Measurements from ENCODE around the gene SLC7A14.

The SLC7A14 gene

DNA sequence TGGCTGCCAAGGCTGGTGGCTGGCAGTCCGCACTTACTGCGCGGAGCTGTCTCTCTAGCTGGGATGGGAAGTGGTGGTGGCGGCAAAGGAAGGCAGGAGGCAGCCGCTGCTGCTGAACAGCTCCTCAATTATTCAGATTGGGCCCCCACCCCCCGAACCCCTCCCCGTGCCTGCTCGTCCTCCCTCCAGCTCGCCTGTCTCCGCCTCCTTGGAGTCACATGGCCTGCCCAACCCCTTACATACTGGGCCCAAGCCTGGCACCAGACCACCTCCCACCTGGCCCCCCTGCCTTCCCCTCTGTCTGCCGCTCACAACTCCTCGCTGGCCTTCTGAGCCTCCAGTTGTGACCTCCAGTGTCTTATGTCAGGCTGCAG, at the start of gene SLC7A14:
TSS of gene SLC7A14 (minus strand) at position 139 of the 374 bp plus-strand sequence. CDS start 59,139 bp downstream, outside the sequence.
- H3K4me3 ChIP-seq (ENCODE audit: low read depth, low read length): peak within 1 kb of the TSS; percentile 40

DNA sequence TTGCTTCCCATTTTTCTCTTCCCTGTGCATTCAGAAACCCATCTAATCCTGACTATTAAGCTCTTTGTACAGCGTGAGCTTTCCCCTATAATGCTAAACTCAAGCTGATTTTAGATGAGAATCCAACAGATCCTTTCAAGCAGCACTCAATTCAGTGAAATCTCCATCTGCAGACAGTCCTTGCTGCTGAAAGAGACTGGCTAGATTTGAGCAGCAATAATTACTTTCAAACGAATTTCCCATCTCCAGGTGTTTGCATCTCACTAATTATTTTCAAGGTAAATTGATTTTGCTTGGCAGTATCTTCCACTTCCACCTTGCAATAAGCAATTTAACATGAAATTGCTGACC, 49.5 kb upstream of the SLC7A14 start:
- H3K4me3 ChIP-seq (ENCODE audit: low read depth, low read length): no peak overlapping the region

DNA sequence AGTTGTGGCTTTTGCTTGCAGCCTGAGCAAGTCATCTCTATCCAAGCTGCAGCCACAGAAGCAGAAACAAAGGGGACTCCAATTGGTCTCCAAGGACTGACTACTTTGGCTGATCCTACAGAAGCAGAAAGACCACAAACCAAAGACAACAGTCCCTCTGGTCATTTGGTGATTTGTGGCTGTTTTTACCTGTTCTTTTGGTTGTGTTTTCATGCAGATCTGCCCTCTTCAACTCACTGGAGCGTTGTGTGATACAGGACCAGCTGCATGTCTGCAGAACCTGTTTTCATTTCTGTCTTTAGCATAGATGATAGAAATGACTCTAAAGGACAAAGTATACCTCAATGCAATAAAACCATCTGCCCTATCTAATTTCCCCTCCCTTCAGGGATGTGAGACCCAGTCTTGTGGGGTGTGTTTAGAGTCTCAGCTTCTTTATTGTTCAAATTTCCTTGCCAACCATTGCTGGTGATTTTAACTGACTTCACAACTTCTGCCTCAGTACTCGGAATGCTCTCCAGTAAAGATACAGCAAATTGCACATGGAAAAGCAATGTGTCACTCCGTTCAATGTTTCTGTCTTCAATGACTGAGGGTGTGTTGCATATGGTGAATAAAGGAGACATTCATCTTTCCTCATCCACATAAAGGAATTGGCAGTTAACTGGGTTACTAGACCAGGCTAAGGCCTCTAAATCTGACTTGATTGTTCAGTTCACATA, 48.9 kb upstream of the SLC7A14 start:
- no peak overlapping the region for H3K4me3 ChIP-seq (ENCODE audit: low read depth, low read length)

DNA sequence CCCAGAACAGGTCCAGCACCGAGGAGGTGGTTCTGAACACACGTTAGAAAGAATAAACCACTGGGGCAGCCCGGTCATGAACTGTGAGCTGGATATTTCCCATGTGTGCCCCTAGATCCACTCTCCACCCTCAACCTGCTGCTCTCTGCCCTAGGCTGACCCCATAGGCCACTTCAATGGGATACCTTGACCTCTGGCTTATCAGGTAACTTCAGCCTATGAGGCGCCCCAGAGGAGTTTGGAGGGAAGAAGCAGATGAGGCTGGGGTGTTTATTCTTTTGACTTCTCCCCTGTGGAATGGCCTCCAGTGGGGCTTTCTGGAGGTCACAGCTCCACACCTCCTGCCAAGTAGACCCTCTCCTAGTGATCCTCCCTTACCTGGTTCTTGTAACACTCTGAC, 47.7 kb upstream of the SLC7A14 start:
- no peak overlapping the region for H3K4me3 ChIP-seq (ENCODE audit: low read depth, low read length)

DNA sequence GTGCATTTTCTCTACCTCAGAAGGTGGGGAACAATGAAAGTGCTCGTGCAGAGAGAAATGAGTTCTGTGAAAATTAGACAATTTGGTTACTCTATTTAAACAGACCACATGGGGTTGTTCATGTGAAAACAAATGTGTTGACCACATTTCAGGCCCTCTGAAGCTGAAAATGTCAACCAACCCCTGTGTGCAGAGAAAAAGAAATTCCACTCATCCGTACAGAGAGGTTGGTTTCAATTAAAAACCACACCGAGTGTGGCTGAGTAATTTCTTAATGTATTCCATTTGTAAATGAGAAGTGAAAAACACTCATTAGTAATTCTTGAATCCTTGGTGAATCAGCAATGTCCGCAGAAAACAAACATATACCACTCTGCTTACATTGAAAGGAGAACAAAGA, 46.9 kb upstream of the SLC7A14 start:
- no peak overlapping the region for H3K4me3 ChIP-seq (ENCODE audit: low read depth, low read length)

DNA sequence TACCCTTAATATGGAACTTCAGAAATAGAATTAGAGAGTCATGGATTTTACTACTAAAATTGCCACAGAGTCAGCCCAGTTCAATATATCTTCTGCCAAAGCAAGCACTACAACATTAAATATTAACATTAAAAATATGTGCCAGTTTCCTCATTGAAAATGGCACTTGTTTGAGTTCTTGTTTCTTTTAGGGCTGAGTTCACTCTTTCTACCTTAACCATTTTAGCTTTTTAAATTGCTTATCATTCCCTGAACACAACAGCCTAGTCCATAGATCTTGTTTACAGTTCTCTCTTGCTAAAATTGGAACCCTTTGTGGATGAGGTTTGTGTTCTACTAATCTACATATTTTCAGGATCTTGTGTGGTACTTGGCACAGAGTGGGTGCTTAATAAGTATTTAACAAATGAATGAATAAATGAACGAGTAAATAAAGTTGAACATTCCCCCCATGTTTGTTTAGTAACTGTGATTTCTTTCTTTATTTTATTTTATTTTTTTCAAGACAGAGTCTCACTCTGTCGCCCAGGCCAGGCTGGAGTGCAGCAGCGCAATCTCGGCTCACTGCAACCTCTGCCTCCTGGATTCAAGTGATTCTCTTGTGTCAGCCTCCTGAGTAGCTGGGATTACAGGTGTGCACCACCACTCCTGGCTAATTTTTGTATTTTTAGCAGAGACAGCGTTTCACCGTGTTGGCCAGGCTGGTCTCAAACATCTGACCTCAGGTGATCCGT, 46.0 kb upstream of the SLC7A14 start:
- no peak overlapping the region for H3K4me3 ChIP-seq (ENCODE audit: low read depth, low read length)

DNA sequence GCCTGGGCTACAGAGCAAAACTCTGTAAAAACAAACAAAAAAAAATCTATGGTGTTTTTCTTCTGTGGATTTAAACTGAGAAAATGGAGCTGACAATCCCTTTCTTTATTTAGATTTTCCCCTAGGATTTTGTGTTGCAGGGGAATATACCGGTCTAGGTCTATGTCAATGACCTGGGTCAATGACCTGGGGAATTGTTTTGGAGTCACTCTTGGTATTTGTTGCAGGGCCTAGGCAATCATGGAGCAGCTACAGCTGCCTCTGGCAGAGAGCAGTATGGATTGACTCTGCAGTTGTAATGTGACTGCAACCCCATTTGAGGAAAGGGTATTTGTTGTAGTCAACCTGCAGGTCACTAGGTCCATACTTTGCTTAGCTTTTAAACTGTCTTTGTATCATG, 37.6 kb upstream of the SLC7A14 start:
- no peak overlapping the region for H3K4me3 ChIP-seq (ENCODE audit: low read depth, low read length)

DNA sequence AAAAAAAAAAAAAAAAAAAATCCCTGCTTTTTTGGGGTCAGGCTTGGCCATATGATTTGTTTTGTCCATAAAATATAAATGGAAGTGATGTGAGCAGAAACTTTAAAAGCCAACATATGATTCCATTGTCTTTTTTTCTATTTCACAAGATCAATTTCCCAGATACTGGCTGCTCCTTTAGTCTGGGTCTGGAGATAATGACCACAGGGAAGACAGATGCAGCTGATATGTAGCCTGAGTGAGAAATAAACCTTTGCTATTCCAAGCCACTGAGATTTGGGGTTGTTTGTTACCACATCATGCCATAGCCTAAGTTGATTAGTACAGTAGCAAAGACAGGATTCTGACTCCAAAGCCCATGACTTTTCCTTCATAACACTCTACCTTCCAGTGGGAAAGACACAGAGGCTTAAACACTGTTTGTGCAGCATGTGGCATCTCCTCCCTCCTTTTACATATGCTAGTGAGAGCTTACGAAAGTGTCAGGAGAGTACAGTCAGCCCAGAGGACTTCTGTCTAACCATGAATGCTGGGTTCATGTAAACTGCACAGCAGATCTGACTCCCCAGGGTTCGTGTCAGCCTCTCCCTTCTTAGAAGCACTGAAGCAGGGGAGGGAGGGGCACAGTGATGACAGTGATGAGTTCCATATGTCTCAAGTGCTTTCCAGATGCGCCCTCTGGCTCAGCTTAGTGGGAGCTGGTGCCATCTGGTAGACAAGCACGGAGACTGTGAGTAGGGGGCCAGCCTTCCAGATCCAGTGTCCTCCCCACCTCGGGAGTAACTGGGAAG, 36.7 kb upstream of the SLC7A14 start:
- H3K4me3 ChIP-seq (ENCODE audit: low read depth, low read length): no peak overlapping the region

DNA sequence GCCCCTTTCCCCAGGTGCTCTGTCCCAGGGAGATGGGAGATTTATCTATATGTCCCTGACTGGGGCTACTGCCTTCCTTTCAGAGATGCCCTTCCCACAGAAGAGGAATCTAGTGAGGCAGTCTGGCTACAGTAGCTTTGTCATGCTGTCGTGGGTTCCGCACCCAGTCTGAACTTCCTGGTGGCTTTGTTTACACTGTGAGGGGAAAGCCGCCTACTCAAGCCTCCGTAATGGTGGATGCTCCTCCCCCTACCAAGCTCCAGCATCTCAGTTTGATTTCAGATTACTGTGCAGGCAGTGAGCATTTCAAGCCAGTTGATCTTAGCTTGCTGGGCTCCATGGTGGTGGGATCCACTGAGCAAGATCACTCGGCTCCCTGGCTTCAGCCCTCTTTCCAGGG, 35.4 kb upstream of the SLC7A14 start:
- no peak overlapping the region for H3K4me3 ChIP-seq (ENCODE audit: low read depth, low read length)

DNA sequence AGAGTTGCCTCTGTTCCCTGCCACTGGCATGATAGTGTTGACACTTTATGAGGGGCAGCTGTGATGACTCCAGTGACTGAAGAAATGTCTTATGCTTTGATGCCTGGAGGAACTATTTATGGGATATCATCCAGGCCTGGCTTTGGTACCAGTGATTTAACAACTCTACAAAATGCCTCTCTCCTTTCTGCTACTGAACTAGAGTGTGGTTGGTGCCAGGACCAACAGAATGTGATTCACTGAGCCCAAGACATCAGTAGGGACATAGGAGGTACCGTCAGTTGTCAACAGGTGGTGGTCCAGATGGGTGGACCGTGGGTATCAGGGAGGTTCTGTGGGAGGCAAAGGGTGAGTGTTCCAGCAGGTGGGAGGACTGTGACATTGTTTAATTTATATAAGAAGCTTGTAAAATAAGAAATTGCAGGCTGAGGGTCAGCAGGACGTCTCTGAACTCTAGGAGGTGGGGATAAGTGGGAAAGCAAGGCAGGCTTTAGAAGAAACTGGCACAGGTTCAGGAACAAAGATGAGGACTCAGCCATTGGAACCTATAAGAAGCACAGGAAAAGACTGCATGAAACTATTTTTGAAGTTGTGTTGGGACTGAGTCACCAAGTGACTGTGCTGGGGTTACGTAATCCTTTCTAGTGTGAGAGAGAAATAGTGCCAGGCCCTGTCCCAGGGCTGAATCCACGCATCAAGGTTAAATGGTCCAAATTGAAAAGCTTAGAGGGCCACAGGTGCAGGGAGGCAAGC, 28.5 kb upstream of the SLC7A14 start:
- H3K4me3 ChIP-seq (ENCODE audit: low read depth, low read length): no peak overlapping the region

DNA sequence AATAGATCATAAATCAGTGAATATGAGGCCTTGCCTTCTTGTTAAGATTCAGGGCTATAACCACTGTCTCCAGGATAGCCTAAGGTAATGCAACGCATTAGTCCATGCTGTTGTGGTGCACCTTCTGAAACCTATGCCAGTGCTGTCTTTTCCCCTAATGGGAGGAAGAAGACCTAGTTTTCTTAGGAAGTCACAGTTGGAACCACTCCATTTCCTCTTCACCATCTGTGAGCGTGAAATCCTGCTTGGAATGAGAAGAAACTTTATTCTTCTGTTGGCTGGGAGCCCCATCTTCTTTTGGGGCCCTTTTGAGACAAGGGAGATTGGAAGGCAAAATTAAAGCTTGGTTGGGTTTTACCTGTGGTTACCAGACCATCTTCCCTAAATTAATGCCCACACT, 25.9 kb upstream of the SLC7A14 start:
- H3K4me3 ChIP-seq (ENCODE audit: low read depth, low read length): no peak overlapping the region

DNA sequence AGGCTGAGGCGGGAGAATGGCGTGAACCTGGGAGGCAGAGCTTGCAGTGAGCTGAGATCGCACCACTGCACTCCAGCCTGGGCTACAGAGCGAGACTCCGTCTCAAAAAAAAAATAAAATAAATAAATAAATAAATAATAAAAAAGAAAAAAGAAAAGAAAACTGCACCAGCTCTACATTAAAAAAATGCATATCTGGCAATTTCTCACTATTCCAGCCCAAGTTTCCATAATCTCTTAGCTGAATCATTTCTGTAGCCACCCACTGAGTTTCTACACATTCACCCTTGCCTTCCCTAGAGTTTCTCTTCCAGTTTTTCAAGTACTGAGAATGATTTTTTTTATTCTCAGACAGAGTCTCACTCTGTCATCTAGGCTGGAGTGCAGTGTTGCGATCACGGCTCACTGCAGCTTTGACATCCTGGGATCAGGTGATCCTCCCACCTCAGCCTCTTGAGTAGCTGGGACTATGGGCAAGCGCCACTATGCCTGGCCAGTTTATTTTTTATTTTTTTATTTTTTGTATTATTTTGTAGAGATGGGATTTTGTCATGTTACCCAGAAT, 24.5 kb upstream of the SLC7A14 start:
- no peak overlapping the region for H3K4me3 ChIP-seq (ENCODE audit: low read depth, low read length)

DNA sequence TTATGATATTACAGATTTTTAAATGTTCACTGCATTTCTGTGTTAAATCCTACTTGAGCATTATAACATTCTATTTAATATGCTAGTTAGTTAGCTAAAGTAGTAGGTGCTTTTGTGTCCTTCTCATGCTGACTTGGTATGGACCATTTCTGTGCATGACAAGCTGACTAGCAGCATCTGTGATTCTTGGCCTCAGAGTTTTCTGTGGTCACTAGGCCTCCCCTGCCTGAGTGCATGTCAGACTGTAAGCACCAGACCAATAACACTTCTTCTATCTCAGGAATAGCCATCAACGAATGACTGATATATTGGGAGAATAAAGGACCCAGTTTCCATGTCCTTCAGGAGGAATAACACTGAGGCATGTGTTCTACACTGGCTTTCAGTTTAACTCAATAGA, 22.6 kb upstream of the SLC7A14 start:
- no peak overlapping the region for H3K4me3 ChIP-seq (ENCODE audit: low read depth, low read length)

DNA sequence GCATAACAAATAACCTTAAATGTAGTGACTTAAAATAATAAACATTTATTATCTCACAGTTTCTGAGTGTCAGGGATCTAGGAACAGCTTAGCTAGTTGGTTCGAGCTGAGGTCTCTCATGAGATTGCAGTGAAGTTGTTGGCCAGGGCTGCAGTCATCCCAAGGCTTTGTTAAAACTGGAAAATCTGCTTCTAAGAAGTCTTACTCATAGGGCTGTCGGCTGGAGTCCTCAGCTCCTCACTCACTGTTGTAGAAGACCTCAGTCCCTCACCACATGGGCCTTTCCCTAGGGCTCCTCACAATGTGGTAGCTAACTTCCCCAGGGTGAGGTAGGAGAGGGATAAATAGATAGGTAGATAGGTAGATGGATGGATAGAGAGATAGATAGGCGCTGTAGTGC, 20.8 kb upstream of the SLC7A14 start:
- no peak overlapping the region for H3K4me3 ChIP-seq (ENCODE audit: low read depth, low read length)

DNA sequence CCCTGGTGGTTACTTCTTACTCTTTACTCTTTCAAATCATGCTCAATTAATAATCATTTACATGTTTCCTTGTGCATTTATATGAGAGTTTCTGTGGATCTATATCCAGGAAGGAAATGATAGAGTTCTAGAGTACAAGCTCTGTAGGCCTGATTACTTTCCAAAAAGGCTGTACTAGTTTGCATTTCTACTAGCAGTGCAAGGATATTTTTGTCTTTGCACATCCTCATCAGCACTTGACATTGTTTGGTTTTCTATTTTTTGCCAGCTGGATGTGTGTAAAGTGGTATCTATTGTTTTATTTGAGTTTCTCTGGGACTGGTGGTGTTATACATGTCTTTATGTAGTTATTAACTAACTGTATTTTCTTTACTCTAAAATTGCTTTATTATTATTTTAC, 19.6 kb upstream of the SLC7A14 start:
- H3K4me3 ChIP-seq (ENCODE audit: low read depth, low read length): no peak overlapping the region

DNA sequence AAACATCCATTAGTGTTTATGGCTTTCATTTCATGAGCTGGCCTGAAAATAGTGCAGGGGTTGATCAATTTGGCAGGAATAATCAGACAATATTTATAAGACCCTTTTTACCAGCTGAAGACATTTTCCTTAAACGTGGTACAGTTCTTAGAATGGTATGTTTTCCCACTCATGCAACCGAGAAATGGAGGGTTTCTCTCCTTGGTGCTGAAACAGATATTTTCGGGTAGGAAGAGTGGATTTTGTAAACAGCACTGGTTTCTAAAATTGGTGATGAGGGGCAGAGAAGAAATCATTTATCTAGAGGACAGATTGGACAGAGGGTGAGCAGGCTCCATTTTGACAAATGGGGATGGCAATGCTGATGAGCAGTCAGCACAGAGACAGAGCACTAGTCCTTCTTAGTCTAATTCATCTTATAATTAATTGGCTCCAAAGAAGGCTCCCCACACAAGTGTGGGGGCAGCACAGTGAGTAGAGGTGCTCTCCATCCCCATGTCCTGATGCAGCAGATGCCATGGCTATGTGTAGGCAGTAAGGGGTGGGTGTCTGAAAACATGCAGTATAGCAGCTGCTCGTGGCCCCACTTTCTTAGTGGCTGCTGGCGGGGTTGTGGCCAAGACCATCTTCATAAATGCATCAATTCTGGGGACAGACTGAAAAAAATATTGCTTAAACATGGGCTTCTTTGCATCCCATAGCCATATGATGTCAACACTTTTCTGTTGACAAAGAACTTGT, 18.1 kb upstream of the SLC7A14 start:
- H3K4me3 ChIP-seq (ENCODE audit: low read depth, low read length): no peak overlapping the region

DNA sequence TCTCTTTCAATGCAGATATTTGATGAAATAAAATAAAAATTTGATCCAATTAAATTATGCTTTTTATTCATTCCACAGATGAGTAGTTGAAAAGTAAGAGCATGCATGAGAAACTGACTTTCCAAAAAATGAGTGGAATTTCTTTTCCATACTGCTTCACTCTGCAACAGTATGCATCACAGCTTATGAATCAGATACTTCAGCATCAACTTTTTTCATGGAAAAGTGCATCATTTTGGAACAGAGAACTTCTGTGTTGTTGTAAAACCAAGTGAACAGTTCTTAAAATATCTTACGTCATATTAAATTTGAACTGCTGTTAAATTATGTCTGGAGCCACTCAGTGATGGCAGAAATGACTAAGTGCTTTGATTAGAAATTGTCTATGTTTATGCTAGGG, 16.7 kb upstream of the SLC7A14 start:
- H3K4me3 ChIP-seq (ENCODE audit: low read depth, low read length): no peak overlapping the region

DNA sequence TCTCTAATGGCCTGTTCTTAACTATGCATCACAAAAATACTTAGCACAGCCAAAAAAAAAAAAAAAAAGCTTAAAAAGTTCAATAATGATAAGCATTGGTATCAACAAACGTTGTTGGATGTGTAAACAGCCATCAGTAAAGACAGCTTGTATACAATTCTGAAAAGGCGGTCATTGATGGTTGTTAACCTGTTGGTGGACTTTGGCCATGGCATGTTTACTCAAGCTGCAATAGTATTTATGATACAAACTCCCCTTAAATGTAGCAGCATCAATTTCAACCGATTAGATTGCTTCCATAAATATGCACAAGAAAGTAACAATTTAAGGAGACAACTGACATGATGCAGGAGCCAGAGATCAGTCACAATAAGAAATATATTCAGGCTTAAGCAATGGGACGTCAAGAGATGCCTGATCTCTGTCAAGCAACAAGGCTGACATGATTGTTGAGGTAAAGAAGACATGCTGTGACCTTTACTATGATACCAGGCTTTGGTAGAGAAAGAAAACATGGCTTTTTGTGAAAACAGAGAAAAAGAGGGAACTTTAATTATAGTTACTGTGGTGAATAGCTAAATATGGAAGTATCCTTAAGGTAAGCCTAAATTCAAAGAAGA, 14.2 kb upstream of the SLC7A14 start:
- H3K4me3 ChIP-seq (ENCODE audit: low read depth, low read length): no peak overlapping the region

DNA sequence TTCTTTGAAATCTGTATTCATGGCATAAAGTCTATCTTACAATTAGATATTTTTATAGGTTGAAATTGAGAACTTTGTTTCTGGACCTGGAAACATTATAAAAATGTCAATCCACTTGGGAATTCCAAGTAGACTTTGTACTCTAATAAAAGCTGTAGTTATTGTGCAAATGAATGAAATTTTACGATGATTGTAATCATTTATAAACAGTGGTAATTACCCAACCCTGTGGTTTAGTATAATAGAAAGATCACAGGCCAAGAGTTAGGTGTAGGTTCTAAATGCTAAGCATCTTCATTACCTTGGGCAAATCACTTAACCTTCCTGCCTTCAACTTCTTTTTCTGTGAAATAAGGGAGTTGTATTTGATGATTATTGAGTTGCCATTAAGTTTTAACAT, 13.2 kb upstream of the SLC7A14 start:
- H3K4me3 ChIP-seq (ENCODE audit: low read depth, low read length): no peak overlapping the region

DNA sequence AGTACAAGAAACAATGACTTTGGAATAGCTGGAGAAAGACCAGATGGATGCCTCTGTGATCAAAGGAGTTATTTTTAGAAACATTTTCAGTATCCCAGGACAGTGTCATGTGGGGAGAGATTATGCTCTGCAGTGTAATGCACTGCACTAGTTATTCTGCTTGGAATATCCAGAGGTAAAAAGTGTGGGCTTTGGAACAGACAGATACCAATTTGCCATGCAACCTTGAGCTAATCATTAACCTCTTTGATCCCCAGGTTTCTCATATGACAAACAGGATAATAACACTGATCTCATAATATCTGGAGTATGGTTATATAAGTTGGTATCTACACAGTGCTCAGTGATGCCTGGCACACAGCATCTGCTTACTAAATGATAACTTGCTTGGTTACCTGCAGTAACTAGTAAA, 12.2 kb upstream of the SLC7A14 start:
- no peak overlapping the region for H3K4me3 ChIP-seq (ENCODE audit: low read depth, low read length)

Data from iPS-11a (cell line).